Measurements from ENCODE around the gene GAPDHS.

Gene GAPDHS

DNA sequence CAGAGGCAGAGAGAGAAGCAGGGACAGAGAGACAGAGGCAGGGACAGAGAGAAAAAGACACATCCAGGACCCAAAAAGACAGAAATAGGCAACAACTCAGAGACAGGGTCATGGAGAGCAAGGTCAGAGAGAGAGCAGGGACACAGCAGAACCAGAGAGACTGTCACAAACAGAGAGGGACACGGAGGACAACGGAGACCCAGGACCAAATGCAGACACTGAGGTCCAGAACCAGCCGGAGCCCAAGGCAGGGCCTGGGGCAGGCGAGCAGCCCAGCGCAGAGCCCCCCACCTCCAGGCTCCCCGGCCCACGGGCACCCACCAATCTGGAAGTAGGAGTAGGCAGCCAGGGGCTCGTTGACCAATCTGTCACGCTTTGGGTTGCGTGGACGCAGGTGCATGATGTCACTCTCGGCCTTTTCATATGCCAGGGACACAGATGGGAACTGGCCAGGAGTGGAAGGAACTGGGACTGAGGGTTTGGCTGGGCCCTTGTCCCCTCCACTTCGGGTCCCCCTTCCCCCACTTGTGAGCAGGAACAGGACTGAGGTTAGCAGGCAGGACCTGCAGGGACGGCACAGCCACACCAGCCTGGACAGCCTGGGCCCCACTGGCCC is 20.2 kb downstream of the GAPDHS start:
- no peak overlapping the region for H3K4me3 ChIP-seq (ENCODE audit: low read length)
- no peak for TF ChIP-seq ZNF274 (IDR thresholded peaks at IDR 0.05; ENCODE audit: low read depth, low read length)

DNA sequence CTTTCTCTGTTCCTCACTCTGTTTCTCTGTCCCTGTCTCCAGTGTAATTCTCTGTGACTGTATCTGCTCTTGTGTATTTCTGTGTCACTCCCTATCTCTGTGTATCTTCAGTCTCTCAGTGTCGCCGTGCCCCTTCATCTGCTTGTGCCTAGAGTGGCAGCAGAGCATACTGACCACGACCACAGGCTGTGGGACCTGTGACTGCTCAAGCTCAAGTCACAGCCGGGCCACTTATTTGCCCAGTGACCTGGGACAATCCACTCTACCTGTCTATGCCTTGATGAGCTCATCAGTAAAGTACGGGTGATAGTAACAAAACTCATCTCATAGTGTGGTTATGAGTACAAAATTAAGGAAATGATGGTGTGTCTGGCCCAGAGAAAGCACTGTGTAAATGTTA is 20.8 kb downstream of the GAPDHS start:
- H3K4me3 ChIP-seq (ENCODE audit: low read length) = no peak overlapping the region
- TF ChIP-seq ZNF274 (IDR thresholded peaks at IDR 0.05; ENCODE audit: low read depth, low read length) = no peak

DNA sequence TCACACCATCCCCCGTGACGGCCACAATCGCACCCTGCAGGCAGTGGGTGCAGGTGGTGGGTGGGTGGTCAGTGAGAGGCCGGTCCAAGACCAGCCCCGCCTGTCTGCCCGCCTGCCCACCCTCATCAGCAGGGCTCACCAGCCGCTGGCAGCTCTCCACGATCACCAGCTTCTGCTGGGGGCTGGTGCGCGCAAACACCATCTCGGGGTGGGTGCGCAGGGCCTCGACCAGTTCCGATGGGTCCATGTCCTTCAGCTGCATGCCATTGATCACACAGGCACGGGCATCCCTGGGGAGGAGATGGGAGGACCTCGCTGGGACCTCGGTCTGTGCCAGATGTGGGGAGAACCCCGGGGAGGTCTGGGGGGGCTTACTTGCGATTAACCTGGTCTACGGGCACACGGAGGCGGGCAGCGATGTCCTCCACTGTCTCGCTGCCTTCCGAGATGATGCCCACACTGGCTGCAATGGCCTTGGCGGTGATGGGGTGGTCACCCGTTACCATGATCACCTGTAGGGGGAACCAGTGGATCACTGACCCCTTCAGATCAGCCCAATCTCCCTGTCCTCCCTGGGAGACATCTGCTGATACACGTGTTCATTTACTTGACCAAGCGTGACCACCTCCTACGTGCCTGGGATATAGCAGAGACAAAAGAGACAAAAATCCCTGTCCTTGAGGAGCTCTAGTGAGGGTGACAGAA is 22.2 kb downstream of the GAPDHS start:
- no peak for TF ChIP-seq ZNF274 (IDR thresholded peaks at IDR 0.05; ENCODE audit: low read depth, low read length)
- no peak overlapping the region for H3K4me3 ChIP-seq (ENCODE audit: low read length)

DNA sequence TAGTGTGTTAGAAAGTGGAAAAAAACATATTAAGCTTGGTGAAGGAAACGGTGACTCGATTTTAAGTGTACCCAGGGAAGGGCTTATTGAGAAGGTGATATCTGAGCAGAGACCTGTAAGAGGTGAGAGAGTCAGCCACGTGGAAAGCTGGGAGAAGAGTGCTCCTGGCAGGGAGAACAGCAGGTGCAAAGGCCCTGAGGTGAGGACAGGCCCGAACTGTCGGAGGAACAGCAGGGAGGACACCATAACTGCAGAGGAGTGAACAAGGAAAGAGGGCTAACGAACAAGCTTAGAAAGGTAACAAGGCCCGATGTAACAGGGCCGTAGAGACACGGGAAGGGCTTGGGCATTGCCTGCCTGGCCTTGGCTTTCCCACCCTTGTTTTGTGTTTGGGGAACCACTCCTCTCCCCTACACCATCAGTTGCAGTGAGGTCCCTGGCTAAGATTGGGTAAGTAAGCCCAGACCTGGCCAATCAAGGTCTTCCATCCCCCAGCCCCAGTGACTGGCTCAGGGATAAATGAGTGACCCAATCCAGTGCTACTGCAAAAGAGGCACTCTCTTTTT is 22.9 kb downstream of the GAPDHS start:
- no peak for TF ChIP-seq ZNF274 (IDR thresholded peaks at IDR 0.05; ENCODE audit: low read depth, low read length)

DNA sequence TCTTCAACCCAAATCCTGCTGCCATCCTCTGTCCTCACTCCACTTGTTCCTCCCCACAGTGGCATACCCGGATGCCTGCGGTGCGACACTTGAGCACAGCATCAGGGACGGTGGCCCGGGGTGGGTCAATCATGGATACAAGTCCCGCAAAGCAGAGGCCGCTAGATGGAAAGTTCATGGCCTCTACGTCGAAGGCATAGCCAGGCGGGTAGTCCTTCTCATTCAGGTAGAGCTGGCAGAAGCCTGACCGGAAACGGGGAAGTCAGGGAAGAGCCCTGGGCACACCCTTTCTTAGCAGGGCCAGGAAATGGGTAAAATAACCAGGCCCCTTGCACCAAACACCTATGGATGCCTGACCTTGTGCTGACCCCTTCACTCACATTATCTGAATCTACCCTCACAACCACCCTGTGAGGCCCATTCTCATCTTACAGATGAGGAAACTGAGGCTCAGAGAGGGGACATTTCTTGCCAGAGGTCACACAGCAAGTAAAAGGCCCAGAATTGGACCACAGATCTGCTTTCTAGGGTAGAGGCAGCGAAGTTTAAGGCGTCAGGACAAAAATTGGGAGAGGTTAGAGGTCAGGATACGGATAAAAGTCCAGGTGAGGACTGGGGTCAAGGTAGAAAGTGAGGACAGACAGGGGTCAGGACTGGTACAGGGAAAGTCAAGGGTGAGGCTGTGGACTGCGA is 23.7 kb downstream of the GAPDHS start:
- H3K4me3 ChIP-seq (ENCODE audit: low read length) = no peak overlapping the region

More for the DNA sequence above, 22.9 kb downstream of the GAPDHS start:
- H3K4me3 ChIP-seq (ENCODE audit: low read length) = no peak overlapping the region

DNA sequence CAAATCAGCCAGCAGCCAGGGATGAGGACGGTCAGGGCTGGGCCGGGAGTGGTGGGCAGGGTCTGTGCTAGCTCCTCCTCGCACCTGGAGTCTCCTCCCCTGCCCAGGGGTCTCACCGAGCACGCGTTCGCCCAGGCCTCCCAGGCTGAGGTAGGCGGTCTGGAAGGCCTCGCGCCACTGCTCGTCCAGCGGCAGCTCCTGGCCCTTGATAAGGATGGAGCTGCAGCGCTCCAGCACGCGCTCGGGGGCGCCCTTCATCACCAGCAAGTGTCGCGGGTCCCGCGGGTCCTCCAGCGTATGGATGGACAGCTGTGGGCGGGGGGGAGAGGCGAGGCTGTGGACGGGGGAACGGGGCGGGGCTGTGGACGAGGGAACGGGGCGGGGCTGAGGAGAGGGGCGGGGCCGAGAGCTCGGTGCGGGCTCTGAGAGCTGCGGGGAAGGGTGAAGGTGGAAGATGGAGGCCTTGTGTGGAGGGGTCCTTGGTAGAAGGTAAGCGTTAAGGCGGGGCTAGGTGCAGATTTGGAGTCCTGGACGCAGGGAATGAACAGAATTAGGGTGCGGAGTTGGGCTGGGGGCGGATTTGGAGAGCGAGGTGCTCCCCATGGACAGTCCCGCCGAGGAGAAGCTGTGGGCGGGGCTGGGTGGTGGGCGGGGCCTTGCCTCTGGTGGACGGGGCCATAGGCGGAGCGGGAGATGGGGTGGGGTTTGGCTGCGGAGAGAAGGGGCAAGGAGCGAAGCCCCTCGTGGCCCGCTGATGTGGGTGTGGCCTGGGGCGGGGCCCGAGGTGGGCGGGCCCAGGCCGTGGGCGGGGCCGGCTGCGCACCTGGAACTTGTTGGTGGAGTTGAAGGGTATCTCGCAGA is 24.5 kb downstream of the GAPDHS start:
- peak overlapping the region; percentile 29; the same call in 1 of the 2 replicates for H3K4me3 ChIP-seq (ENCODE audit: low read length)

More for the DNA sequence above, 23.7 kb downstream of the GAPDHS start:
- no peak for TF ChIP-seq ZNF274 (IDR thresholded peaks at IDR 0.05; ENCODE audit: low read depth, low read length)

DNA sequence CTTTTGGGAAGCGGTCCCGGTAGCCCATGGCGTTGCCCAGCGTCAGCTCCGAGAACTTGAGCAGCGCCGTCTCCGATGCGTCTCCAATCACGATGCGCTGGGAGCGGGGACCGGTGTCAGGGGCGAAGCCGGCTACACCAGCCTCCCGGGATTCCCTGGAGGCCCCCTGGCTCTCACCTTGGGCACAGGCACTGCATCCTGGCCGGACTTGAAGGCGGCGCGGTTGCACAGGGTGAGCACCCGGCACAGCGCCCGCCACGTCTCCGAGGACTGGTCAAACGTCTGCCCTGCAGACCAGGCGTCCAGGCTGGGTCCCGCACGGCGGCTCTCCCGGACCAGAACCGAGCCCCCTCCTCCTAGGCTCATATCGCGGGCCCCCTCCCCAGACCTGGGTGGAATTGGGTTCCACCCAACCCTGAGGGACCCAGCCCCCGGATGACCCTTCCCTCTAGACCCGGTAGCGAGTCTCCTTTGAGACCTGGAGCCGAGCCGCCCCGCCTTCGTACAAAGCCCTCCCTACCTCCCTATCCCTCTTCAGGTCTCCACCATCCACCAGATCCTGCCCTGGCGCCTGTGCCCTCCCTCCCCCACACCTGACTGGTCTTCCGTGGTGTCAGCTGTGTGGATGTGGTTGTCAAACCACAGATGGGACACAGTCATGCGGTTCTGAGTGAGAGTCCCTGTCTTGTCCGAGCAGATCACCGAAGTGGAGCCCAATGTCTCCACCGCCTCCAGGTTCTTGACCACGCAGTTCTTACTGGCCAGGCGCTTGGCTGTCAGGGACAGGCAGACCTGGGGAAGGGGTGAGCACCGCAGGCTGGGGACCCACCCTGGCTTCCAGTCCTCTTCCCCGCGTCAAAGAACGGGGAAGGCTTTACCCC is 25.4 kb downstream of the GAPDHS start:
- no peak for TF ChIP-seq ZNF274 (IDR thresholded peaks at IDR 0.05; ENCODE audit: low read depth, low read length)
- no peak overlapping the region; the same call in 1 of the 2 replicates for H3K4me3 ChIP-seq (ENCODE audit: low read length)

More for the DNA sequence above, 24.5 kb downstream of the GAPDHS start:
- no peak for TF ChIP-seq ZNF274 (IDR thresholded peaks at IDR 0.05; ENCODE audit: low read depth, low read length)

DNA sequence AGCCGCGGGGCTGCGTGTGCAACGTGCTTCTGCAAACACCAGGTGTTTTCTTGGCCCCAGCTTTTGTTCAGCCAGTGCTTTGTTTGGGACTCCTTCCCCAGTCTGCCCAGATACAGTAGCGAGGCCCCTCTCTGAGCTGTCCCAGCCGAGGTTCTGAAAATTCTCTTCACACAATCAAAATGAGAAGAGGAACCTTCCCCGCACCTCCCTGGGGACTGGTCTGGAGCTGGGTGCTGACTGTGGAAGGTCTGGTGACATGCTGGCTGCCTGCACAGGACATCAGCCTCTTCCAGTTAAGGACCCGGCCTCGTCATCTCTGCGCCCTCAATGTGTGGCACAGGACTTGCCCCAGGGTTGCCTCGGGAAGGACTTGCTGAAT is 26.0 kb downstream of the GAPDHS start:
- no peak overlapping the region for H3K4me3 ChIP-seq (ENCODE audit: low read length)
- TF ChIP-seq ZNF274 (IDR thresholded peaks at IDR 0.05; ENCODE audit: low read depth, low read length) = no peak

DNA sequence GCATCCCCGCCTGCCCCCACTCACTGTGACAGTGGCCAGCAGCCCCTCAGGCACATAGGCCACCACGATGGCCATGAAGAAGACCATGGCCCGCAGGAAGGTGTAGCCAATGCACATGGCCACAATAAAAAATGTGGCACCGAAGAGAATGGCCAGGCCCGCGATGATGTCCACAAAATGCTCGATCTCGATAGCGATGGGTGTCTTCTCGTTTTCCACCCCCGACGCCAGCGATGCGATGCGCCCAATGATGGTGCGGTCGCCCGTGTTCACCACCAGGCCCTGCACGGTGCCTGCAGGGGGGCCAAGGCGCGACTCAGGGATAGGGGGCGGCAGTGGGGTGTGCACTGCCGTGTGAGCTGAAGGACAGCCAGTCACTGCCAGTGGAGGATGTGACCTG is 26.5 kb downstream of the GAPDHS start:
- TF ChIP-seq ZNF274 (IDR thresholded peaks at IDR 0.05; ENCODE audit: low read depth, low read length) = no peak
- no peak overlapping the region for H3K4me3 ChIP-seq (ENCODE audit: low read length)

DNA sequence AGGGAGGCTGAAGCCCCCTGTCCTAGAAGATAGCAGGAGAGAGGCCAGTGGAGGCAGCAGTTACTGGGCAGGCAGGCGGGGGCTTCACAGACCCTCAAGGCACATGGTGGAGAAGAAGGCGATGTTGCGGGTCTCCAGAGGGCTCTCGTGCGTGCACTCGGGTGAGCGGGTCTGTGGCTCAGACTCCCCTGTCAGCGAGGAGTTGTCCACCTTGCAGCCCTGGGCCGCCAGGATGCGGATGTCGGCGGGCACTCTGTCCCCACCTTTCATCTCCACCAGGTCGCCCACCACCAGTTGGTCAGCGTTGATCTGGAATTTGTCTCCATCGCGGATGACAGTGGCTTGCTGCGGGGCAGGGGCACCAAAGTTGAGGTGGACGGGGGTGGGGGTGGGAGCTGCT is 27.0 kb downstream of the GAPDHS start:
- H3K4me3 ChIP-seq (ENCODE audit: low read length) = no peak overlapping the region
- TF ChIP-seq ZNF274 (IDR thresholded peaks at IDR 0.05; ENCODE audit: low read depth, low read length) = no peak

DNA sequence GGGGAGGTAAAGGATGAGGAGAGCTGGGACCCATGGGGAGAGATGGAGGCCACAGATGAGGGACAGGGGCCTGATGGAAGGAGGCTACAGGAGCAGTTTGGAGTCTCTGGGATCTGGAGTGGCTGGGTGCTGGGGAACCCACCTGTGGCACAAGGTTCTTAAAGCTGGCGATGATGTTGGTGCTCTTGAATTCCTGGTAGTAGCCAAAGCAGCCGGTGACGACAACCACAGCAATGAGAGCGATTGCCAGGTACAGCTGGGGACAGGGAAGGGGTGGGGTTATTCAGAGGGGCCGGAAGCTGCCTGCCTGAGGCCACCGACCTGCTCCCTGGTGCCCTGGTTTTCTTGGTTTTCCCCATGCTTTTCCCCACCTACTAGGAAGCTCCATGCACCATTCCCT is 27.4 kb downstream of the GAPDHS start:
- TF ChIP-seq ZNF274 (IDR thresholded peaks at IDR 0.05; ENCODE audit: low read depth, low read length) = no peak
- no peak overlapping the region for H3K4me3 ChIP-seq (ENCODE audit: low read length)

DNA sequence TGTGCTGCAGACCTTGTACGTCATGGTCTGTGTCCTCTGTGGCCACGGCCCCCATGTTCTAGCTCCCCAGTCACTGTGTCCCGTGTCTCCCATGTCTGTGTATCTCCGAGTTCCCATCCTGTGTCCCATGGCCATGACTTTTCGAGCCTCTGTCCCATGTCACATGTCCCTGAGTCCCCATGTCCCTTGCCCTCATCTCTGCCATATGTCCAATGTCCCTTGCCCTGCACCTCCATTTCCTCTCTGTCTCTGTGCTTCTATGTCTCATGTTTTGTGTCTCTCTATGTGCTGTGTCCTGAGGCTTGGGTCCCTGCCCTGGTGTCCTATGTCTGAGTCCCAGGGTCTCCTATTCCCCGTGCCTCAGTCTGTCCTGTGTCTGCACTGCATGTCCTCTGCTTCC is 28.2 kb downstream of the GAPDHS start:
- H3K4me3 ChIP-seq (ENCODE audit: low read length) = no peak overlapping the region
- no peak for TF ChIP-seq ZNF274 (IDR thresholded peaks at IDR 0.05; ENCODE audit: low read depth, low read length)

DNA sequence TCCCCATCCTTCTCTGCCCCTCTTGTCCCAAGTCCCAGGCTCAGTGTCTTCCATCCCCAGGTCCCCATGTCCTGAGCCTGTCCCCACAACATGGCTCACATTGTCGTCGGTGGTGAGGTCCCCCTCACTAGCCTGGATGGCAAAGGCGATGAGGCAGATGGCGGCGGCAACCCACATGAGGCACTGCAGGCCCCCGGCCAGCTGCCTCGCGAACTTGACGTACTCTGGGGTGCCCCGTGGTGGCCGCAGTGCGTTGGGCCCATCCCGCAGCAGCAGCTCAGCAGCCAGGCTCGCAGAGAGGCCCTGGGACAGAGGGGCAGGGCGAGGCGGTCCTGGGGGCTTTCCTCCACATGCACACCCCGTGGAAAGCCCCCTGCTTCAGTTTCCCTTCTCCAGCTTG is 29.1 kb downstream of the GAPDHS start:
- H3K4me3 ChIP-seq (ENCODE audit: low read length) = no peak overlapping the region
- no peak for TF ChIP-seq ZNF274 (IDR thresholded peaks at IDR 0.05; ENCODE audit: low read depth, low read length)

Data from GM08714 (cell line).